ENCODE results near the gene SH2D1B.
A peak's percentile ranks its signal among the peaks of the same experiment; 100 is the strongest.

Gene SH2D1B

DNA sequence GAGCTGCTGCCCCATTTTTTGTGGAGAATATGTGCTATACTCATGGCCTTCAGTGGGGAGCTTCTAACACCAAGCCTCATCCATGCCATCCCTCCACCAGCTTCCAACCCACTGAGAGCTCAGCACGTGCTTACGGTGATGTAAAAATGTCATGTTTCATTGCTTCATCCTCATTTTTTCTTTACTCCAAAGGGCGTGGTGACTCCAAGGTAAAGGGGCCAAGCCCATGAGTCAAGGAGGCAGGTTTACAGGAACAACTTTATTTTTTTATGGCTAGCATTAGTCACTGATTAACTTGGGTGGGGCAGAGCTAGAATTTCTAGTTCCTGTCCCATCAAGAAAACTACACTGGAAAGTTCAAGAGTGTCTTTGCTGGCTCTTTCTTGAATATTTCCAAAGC, 30.6 kb downstream of the SH2D1B start, which contains the start of gene C1orf226:
Gene C1orf226, plus strand, starts transcription at position 346 of the 400 bp plus-strand sequence. CDS start 174 bp downstream, outside the sequence.
- DNase-seq = no peak

DNA sequence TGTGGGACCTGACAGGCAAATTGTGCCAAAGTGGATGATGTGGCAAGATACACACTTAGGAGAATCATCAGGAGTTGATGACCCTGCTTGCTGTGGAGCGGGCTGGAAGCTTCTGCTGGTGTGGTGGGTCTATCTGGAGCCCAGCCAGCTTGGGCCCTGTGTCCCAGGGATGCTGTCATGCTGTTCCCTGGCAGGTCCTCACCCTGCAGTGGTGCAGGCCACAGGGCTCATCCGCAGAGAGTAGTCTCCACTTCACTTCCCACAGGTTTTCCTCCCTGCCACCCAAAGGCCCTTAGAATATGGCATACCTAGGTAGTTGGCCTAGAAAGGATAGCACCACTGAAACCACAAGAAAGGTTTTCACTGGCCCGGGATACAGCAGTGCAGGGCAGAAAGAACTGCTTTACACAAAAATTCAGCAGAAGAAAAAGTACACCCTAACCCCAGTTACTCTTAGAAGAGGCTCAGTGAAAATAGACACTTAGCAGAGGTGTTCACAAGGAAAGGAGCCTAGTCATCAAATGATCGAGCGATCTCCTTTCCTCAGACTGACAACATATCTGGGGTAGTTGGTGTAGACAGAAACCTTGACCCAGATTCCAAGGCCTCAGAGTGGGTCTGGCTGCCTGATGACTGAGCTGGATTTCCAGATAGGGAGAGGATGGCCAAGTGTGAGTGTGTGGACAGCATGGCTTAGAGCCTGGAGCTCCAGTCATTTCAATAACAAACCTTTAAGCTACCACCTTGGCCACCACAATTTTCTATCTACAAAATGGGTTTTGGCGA, 31.7 kb downstream of the SH2D1B start:
- DNase-seq = no peak

DNA sequence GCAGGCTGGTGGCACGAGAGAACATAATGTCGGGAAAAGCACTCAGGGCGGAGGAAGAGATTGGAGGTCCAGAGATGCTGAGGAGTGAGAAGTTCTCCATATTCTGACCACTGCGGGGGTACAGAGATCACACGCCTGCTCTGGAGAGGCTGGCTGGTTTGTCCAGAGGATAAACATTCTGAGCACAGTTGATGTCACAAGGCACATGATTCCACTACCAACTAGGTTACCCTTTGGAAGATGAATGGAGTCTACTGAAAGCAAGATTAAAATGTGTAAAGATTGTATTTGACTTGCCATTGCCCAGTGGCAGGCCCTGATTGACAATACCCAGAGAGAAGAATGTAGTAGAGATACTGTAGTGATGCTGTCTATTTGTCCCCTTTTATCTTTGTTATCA, 35.2 kb downstream of the SH2D1B start, which contains the start of gene SPATA46:
Gene SPATA46, minus strand, starts transcription at position 164 of the 400 bp plus-strand sequence. Its CDS starts 64 bp downstream, at position 100.
- no peak for DNase-seq

DNA sequence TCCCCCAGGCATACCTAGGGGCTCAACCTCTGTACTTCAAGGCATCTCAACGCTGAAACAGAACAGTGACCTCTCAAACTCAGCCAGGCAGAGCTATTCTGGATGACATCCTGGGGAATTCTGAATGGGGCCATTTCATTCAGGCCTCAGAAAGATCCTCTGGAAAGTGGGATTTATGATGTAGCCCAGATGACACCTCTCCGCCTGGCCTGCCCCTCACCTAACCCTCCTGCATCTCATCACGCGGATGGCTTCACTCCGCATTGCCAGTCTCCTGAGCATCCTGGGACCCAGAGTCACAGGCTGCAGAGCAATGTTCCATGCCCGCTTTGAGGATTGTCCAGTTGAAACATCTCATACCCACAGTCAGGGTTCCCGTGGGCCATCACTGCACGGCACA, 36.5 kb downstream of the SH2D1B start:
- no peak for DNase-seq

DNA sequence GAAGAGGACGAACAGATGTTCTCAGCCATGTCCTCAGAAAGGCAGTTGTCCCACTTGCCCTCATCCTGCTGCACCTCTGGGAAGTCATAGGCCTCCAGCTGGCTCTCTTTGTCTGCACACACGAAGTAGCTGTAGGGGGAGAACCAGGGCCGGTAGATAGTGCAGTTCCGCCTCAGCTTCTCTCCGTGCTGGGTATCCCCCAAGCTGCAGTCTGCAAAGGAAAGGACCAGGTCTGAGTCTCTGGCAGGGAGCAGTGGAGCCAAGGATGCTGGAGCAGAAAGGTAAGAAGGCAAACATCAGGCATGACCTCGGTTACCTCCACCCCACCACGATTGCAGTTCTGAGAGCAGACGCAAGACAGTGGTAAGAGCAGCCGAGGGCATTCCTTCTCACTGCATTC, 37.5 kb downstream of the SH2D1B start:
- DNase-seq = no peak

DNA sequence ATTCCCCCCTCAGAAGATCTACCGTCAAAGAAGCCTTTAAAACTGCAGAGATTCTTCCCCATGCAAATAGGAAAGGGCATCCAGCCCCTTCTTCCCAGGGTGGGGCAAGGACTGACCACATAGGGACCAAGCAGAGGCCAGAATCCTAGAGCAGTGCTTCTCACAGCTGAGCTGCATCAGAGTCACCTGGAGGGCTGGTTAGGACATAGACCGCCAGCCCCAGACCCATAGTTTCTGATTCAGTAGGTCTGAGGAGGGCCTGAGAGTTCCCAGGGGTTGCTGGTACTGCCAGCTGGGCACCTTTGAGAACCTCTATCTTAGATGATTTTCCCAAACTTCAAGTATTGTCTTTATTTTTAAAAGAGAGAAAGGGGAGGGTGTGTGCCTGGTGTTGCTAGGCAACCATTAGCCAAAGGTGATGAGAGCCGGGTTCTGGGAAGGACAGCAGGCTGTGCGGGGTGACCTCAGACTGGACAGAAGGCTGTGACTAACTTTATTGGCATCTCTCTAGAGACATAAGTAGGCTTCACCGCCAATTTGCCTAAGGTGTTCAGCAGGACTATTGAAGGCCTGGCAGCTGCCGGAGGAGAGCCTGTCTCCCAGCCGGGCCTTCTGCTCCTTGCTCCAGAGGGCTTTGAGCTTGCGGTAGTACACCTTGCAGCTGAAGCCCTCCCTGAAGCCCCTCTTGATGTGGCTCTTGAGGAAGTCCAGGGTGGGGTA, 38.2 kb downstream of the SH2D1B start:
- no peak for DNase-seq

DNA sequence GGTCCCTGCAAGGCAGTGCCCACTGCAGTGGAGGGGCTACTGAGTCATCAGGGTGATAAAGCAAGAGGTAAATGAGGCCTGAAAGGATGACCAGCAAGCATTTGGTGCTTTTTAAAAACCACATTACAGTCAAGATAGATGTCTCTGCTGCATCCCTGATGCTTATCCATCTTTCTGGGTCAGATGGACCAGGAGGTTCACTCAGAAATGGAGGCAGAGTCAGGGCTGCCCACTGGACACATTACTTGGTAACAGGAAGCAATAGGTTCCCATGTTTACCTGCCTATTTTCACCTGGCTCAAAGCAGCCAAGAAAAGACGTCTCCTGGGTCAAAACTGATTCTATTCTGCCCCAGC, 38.9 kb downstream of the SH2D1B start:
- no peak for DNase-seq

DNA sequence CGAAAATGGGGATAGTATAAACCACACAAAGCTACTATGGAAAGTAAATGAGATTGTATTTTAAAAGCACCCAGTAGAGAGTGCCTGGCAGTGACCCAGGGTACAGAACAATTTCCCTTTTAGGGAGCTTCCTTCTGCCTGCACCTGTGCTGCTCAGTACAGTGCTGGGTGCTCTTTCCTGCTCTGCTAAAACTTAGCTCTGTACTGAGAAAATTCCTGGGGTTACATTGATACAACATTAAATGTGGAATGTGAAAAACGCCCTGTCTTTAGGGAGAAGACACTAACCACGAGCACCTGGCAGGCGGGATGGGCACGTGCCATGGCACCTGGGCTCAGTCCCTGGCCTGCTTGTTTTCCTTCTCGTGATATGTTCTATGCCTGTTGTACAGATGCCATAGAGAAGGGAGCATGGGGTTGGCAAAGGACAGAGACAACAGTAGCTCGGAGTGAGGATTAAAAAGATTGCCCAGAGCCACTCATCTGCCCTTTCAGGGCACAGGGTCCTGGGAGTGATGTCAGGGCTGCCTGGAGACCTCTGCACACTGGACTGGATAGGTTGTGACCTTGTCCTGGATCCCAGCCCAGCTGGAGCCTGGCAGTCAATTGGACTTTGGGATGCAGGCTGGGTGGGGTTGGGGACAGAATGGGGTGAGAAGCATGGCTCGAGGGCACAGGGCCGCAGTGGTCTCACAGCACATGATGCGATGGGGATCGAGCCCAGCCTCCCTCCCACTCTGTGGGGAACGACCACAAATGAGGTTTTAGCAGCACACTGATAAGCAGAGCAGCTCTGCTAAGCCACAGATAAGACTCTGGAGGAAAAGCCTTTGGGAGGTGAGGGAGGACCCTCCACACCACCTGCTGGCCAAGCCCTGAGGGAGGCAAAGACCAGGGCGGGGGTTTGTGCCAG, 39.5 kb downstream of the SH2D1B start:
- peak in 1 of 5 experiments; percentile 27 for DNase-seq

DNA sequence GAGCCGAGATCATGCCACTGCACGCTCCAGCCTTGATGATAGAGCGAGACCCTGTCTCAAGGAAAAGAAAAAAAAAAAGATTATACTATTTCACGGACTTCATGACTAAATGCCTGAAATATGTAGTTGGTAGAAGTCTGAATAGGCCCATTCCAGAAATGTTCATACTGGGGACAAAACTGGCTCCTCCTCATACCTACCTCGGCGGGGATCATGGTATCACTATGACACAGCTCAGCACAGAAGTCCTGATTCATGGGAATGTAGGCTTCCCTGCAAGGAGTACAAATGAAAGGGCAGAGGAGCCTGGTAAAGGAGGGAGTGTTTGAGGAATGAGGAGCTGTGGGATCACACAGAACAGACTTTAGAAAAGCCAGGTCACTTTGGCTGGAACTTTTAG, 40.3 kb downstream of the SH2D1B start:
- DNase-seq = no peak

DNA sequence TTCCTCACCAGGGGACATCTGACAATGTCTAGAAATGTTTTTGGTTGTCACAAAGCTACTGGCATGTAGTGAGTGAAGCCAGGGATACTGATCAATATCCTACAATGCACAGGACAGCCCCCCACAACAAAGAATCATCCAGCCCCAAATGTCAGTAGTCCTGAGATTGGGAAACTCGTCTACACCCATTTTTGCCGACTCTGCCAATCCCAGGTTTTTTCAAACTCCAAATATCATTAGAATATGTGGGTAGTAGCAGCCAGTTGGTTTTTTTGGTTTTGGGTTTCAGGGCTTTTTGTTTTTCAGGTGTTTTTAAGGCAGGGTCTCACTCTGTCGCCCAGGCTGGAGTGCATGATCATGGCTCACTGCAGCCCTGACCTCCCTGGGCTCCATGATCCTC, 41.2 kb downstream of the SH2D1B start:
- DNase-seq = no peak

DNA sequence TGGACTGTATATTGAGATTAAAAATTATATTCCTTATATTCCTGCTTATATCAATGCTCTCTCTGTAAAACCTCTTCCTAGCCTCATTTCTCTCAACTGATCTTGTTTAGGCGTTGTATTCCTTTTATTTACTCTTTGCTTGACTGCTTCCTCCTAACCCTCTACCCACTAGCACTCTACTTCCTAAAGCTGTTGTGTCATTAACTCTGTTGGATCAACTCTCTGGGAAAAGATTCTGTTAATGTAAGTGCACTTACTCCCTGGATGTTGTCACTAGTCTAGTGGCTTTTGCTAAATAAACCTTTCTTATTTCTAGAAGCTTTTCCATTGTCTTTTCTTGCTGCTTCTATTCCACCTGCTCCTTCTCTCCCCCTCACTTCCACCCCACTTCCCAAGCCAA, 41.8 kb downstream of the SH2D1B start:
- DNase-seq = no peak

DNA sequence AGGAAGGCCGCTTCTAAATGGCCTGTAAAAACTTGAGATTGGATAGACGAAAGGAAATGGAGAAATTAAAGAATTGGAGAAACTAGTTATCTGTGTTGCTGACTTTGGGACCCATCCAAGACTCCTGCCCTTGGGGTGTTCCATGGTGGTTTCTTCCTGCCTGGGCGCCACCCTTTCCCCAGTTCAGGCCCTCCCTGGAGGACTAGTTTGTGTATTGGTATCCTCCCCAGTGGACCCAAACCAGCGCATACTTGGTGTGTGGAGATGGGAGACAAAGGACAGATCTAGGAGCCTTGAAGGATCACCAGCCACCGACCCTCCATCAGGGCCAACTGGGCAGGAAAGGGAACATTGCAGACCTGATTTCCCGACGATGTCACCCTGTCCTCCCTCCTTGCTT, 42.4 kb downstream of the SH2D1B start:
- no peak for DNase-seq

DNA sequence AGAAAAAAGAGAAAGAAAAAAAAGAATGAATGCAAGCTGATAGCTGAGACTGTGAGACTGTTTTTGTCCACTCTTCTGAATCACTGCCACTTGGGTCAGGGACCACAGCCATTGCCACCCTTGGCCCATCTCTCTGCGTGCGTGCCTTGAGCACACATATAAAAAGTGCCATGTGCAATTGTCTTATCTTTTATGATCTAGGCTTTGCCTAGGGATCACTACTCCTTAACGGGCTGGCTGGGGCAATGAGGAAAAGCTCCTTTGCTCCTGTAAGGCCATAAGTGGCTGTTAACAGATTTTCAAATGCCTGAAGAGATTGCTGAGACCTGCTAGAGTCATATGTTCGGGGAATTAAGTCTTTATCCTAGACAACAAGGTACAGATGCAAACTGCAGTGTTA, 43.5 kb downstream of the SH2D1B start:
- DNase-seq = no peak

DNA sequence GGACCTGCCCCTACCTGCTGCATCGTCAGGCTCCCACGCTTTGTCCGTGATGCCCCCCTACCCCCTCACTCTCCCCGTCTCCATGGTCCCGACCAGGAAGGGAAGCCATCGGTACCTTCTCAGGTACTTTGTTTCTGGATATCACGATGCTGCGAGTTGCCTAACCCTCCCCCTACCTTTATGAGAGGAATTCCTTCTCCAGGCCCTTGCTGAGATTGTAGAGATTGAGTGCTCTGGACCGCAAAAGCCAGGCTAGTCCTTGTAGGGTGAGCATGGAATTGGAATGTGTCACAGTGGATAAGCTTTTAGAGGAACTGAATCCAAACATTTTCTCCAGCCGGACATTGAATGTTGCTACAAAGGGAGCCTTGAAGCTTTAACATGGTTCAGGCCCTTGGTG, 44.2 kb downstream of the SH2D1B start:
- no peak for DNase-seq

DNA sequence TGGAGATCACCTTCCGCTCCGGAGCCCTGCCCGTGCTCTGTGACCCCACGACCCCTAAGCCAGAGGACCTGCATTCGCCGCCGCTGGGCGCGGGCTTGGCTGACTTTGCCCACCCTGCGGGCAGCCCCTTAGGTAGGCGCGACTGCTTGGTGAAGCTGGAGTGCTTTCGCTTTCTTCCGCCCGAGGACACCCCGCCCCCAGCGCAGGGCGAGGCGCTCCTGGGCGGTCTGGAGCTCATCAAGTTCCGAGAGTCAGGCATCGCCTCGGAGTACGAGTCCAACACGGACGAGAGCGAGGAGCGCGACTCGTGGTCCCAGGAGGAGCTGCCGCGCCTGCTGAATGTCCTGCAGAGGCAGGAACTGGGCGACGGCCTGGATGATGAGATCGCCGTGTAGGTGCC, 44.9 kb downstream of the SH2D1B start:
- no peak for DNase-seq

DNA sequence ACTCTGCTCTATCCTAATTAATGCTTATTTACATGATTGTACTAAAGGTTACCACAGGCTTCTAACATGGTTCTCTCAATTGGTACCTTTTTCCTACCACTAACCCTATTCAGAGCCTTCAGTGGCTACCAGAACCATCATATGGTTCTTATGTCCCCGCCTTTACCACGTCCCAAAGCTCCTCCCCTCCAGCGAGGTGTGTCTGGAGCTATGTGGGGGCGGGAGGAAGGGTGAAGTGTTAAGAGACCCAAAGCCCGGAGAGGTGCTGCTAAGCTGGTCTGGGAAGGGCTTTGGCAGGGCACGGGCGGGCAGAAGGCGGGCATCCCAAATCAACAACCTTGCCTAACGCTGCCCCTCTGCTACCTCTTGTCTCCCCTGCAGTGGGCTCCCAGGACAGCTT, 45.3 kb downstream of the SH2D1B start:
- peak in 1 of 5 experiments; percentile 14 for DNase-seq

DNA sequence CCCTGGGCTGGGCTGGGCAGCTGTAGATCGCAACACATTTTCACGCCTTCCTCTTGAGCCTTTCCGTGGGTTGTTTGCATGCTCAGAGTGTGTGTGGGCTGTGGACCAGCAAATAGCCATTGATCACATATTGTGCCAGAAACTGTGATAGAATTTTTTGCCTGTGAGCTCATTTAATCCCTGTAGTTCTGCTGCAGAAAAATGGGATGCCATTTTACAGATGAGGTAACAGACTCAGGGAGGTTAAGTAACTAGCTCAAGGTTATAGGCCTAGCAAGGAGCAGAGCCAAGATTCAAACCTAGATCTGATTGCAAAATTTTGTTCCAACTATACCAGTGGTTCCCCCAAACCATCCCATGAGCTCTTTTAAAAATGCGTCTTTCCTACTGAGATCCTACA, 45.8 kb downstream of the SH2D1B start:
- DNase-seq = no peak

DNA sequence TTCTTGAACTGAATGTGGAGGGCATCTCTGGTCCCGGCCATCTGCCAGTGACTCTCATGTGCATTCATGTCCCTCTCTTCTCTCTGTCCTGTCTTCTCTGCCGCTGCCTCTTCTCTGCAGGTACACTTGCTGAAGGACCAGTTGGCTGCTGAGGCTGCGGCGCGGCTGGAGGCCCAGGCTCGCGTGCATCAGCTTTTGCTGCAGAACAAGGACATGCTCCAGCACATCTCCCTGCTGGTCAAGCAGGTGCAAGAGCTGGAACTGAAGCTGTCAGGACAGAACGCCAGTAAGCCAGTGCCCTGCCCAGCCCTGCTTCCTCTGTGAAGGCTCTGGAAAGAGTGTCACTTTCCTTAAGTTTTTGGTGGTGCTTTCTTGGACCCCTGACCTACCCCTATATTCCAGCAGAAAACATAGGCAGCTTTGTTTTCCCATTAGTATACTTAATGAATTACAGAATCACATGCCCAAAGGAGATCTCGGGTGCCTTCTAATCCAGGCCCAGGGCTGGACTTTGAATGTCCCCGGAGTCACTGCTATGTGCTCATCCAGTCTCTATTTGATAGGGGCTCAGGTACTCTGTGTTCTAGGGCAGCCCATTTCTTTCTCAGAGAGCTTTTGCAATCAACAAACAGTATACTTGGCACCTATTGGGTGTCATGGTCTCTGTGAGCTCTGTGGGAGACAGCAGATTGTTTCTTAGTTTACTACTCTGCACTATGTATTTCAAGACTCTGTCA, 46.5 kb downstream of the SH2D1B start:
- no peak for DNase-seq

DNA sequence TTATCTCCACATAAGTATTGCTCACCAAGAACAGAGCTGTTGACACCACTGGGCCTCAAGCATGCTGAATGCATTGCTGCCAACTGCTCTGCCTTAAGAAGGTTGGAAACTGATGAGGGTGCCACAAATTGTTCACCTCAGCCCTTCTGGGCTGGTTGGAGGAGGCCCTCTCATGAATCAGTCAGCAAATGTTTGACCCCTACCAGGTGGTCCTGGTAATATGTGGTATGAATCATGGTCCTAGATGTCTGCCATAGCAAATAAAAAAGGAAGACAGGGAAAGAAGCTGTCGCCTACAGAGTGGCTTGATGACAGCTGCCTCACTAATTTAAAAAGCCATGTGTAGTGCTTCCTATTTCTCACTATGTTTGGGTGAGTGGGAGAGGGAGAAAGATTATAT, 47.4 kb downstream of the SH2D1B start:
- DNase-seq = no peak

DNA sequence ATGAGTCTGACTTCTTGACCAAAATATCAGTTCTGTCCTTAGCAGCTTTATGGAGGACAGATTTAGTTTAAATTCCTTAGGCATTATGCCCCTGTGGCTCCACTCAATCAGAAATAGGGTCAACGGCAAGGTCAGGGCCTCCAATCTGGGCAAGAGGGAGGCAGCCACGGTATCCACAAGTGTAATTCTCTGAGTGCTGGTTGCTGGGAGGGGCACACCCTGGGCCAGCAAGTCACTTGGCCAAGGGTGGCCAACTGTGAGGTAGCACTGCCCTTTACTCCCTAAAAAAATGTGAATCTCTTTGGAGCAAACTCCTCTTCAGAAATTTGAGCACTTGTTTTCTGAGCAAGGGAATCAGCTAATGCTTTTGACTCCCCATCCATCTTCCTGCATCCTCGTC, 48.1 kb downstream of the SH2D1B start:
- no peak for DNase-seq

DNA sequence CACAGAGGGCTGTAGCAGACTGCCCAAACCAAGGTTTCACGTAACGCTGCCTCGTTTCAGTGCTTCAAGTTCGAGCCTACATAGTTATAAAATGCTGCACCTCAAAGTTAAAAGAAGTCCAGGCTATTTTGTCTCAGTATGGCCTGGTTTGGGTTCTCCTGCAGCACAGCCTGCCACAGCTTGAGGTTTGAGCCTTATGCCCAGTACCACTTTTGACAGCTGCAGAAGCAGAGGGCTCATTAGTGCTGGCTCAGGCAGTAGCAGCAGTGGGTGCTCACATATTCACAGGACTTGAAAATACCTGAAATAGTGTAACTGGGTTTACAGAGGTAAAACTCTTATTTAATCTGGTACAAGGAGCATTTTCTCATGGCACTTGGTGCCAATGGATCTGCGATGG, 50.6 kb downstream of the SH2D1B start:
- no peak for DNase-seq

DNA sequence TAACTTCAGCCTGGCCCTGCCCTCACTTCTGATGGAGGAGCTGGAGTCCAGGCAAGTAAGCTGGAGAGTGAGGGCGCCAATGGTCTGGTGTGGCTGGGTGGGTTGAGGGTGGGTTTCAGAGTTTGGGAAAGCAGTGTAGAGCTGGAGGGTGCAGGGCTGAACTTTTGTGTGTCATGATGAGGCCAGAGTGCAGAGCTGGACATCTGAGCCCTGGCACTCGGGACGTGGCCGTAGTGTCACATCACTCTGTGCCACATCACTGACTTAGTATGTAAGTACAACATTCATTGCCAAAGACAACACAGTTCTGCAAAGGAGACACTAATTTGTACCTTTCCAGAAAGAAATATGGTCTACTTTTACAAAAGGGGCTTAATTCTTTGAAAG, 51.1 kb downstream of the SH2D1B start:
- no peak for DNase-seq
